ENCODE data around the gene TRAF3IP3. TPM values are rescaled to one million over a fixed set of nuclear protein-coding genes. Genes with fewer than 3 reads are reported as not detected.

Gene TRAF3IP3
- polyA plus RNA-seq, 1 donor from 2014 or later: not detected

GRCh38 chr1:209746451-209747165 lies 9.2 kb upstream of the TRAF3IP3 start:
- Histone ChIP-seq H3K79me2 (replicated peaks; ENCODE audit: insufficient read depth, low read length) (no peaks in the 10 kb centered on the region), H2AFZ (ENCODE audit: low read depth, low read length) (no peak overlapping the region), H3K9ac (ENCODE audit: low read length) (no peak overlapping the region), H3K4me3 (ENCODE audit: low read length) (no peak overlapping the region), H3K36me3 (ENCODE audit: insufficient read depth, low read length) (no peaks in the 10 kb centered on the region), H3K9me3 (ENCODE audit: low read length) (no peaks in the 10 kb centered on the region), H4K20me1 (ENCODE audit: insufficient read depth) (no peaks in the 10 kb centered on the region), H3K27ac (ENCODE audit: low read length) (no peak overlapping the region), H3F3A (ENCODE audit: insufficient read depth, low read length, poor library complexity, severe bottlenecking) (no peaks in the 10 kb centered on the region), H3K4me2 (ENCODE audit: low read length) (no peak overlapping the region), H3K9me2 (ENCODE audit: insufficient read depth, low read length) (no peaks in the 10 kb centered on the region), H3K27me3 (ENCODE audit: insufficient read depth, low read depth, low read length) (no peaks in the 10 kb centered on the region)
- TF ChIP-seq RAD21 (conservative IDR thresholded peaks at IDR 0.05) (no peak), CTCF (IDR thresholded peaks at IDR 0.05; ENCODE audit: poor library complexity, severe bottlenecking) (no peak), TAF1 (IDR thresholded peaks at IDR 0.05; ENCODE audit: low read depth) (no peak), SMC3 (conservative IDR thresholded peaks at IDR 0.05; ENCODE audit: poor library complexity) (no peak), EP300 (conservative IDR thresholded peaks at IDR 0.05; ENCODE audit: poor library complexity, severe bottlenecking) (no peak), REST (IDR thresholded peaks at IDR 0.05; ENCODE audit: borderline replicate concordance) (no peak), EZH2 (IDR thresholded peaks at IDR 0.05; ENCODE audit: borderline replicate concordance, insufficient read depth, low read length, poor library complexity, severe bottlenecking) (no peak), POLR2AphosphoS5 (IDR thresholded peaks at IDR 0.05) (no peak)

GRCh38 chr1:209747580-209748262 lies 8.1 kb upstream of the TRAF3IP3 start:
- Histone ChIP-seq H3K4me3 (ENCODE audit: low read length) (peak overlapping the region; percentile 26), H3K79me2 (replicated peaks; ENCODE audit: insufficient read depth, low read length) (no peaks in the 10 kb centered on the region), H3K4me2 (ENCODE audit: low read length) (no peak overlapping the region), H4K20me1 (ENCODE audit: insufficient read depth) (no peaks in the 10 kb centered on the region), H3K9me2 (ENCODE audit: insufficient read depth, low read length) (no peaks in the 10 kb centered on the region), H3K9ac (ENCODE audit: low read length) (no peak overlapping the region), H3K27ac (ENCODE audit: low read length) (no peak overlapping the region), H3K27me3 (ENCODE audit: insufficient read depth, low read depth, low read length) (no peaks in the 10 kb centered on the region), H3K36me3 (ENCODE audit: insufficient read depth, low read length) (no peaks in the 10 kb centered on the region), H2AFZ (ENCODE audit: low read depth, low read length) (no peak overlapping the region), H3F3A (ENCODE audit: insufficient read depth, low read length, poor library complexity, severe bottlenecking) (no peaks in the 10 kb centered on the region), H3K9me3 (ENCODE audit: low read length) (no peaks in the 10 kb centered on the region)
- TF ChIP-seq POLR2AphosphoS5 (IDR thresholded peaks at IDR 0.05): no peak
- TF ChIP-seq CTCF (IDR thresholded peaks at IDR 0.05; ENCODE audit: poor library complexity, severe bottlenecking): peak; percentile 67
- TF ChIP-seq MXI1 (conservative IDR thresholded peaks at IDR 0.05; ENCODE audit: poor library complexity, severe bottlenecking): no peak
- no peak for TF ChIP-seq REST (IDR thresholded peaks at IDR 0.05; ENCODE audit: borderline replicate concordance)
- no peak for TF ChIP-seq TAF1 (IDR thresholded peaks at IDR 0.05; ENCODE audit: low read depth)
- TF ChIP-seq RAD21 (conservative IDR thresholded peaks at IDR 0.05): peak; percentile 33

All from neural cell (in vitro differentiated cells).